Measurements from ENCODE around the gene FALEC. TPM values are rescaled to one million over a fixed set of nuclear protein-coding genes. Genes with fewer than 3 reads are reported as not detected.

The FALEC gene
- total and polyA plus RNA-seq, 2 of the 8 experiments (the other 6 are each of a cell fraction or from before 2014, with no cell fraction given) = not detected

DNA sequence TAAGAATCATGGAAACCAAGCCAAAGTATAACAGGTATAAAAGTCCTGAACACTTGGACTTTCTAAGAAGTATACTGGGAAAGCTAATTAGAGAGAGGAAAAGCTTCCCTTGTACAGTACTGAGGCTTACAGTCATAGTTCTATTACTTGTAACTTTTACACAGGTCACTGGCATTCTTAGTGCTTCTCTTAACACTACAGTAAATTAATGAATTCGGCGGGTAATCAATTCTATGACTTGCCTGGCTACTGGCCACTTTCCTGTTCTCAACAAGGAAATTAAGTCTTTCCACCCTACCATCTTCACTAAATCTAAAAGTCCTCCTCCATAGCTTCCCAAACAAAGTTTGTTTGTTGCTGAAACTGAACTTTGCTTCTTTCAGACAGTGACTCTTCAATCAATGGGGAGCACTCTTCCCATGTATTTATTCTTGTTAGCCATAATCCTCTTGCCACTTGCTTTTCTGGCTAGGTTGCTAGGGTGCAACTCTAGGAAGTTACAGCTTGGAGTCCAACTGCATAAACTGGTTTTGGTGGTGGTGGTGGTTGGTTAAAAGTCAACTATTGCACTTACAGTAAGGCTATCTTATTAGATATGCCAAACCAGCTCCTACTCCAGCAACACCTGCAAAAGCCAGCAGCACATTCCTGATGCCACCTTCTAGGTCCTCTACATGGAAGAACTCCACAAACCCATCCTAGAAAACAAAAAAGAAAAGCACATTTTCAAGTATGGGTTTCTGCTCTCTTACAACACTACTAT, 61.4 kb downstream of the FALEC start:
- H4K91ac ChIP-seq (replicated peaks; ENCODE audit: insufficient read length, low read length) = no peak overlapping the region
- H2AFZ ChIP-seq (ENCODE audit: low read length) = no peak overlapping the region
- no peak overlapping the region for H4K8ac ChIP-seq (ENCODE audit: extremely low read depth, insufficient read depth, low read length)
- 65% methylated on average over 2 of the region's 2 CpGs; no CpG with 5 or more reads in 1 of the 2 experiments for WGBS, 2 experiments (ENCODE audit: extremely low coverage in 1 of 2, insufficient coverage in 1 of 2, insufficient read length in 1 of 2, insufficient replicate concordance in 2 of 2, low coverage in 1 of 2, low lambda C conversion rate in 2 of 2, missing lambda C conversion rate in 1 of 2)
- H3K9ac ChIP-seq (replicated peaks in 1 of 4; ENCODE audit: extremely low read depth in 1 of 4, low read depth in 3 of 4, low read length in 3 of 4) = peak overlapping the region; percentile 9 to 75 (median 46)
- H3K4me3 ChIP-seq (ENCODE audit: extremely low read depth in 1 of 4, insufficient read depth in 2 of 4, low read depth in 3 of 4, low read length in 4 of 4) = peak overlapping the region; percentile 100
- no peak for FAIRE-seq
- H4K5ac ChIP-seq (ENCODE audit: insufficient read length, low read depth, low read length) = no peak overlapping the region
- no peak overlapping the region for H2BK15ac ChIP-seq (ENCODE audit: low read length)
- TF ChIP-seq CHD1 (IDR thresholded peaks at IDR 0.05; ENCODE audit: low read depth, low read length) = peak; percentile 28; the same call in 1 of the 2 replicates
- peak; percentile 27; the same call in 1 of the 2 replicates for TF ChIP-seq POLR2AphosphoS5 (IDR thresholded peaks at IDR 0.05; ENCODE audit: low read depth, low read length)
- TF ChIP-seq POLR2A (IDR thresholded peaks at IDR 0.05; ENCODE audit: control extremely low read depth in 1 of 2, low read depth in 2 of 2, low read length in 2 of 2) = peak in 1 of 2 experiments; percentile 61; a peak in 1 of 3 replicates
- no peak for TF ChIP-seq YY1 (IDR thresholded peaks at IDR 0.05; ENCODE audit: low read depth, low read length)
- H3K79me1 ChIP-seq (ENCODE audit: low read depth, low read length) = peaks cover 2% of the 10 kb centered on the region
- H2BK5ac ChIP-seq (ENCODE audit: low read depth, low read length) = no peak overlapping the region; the same call in 1 of the 2 replicates
- H3K23ac ChIP-seq (ENCODE audit: insufficient read length) = no peak overlapping the region
- no peak overlapping the region for H2BK12ac ChIP-seq (ENCODE audit: low read depth, low read length)
- peak overlapping the region; percentile 72 to 78 for H3K4me2 ChIP-seq (ENCODE audit: insufficient read depth in 1 of 2, low read depth in 2 of 2, low read length in 2 of 2)
- peaks cover 9% of the 10 kb centered on the region for H3K23me2 ChIP-seq (ENCODE audit: low read depth, low read length)
- no peaks in the 10 kb centered on the region for H3K27me3 ChIP-seq (replicated peaks in 1 of 4; ENCODE audit: control insufficient read depth in 3 of 4, extremely low read depth in 1 of 4, insufficient read depth in 3 of 4, low read length in 3 of 4)
- H2BK120ac ChIP-seq (replicated peaks; ENCODE audit: low read depth, low read length) = no peak overlapping the region
- H3K36me3 ChIP-seq (ENCODE audit: control insufficient read depth in 2 of 4, insufficient read depth in 4 of 4, low read length in 3 of 4) = peaks cover 25 to 66% (median 41%) of the 10 kb centered on the region in 4 experiments
- POLR2A ChIA-PET (ENCODE audit: partially characterized antibody) = interaction anchor here (0.6 to 43.7 kb wide), 11 partner anchors 8 to 460 kb away, joined by 3 to 1380 read pairs (median 7); partner anchors contain the start of genes ADAMTSL4, BNIPL, ENSA and TARS2
- H3K56ac ChIP-seq (replicated peaks; ENCODE audit: insufficient read length, low read depth, low read length) = no peak overlapping the region
- H3K27ac ChIP-seq (ENCODE audit: low read depth, low read length) = no peak overlapping the region
- DNase-seq (ENCODE audit: low read depth in 1 of 2, low spot score in 2 of 2) = no peak
- peaks cover 29 to 35% of the 10 kb centered on the region in 2 experiments for H4K20me1 ChIP-seq (replicated peaks in 1 of 2; ENCODE audit: control insufficient read depth in 1 of 2, insufficient read depth in 2 of 2, low read length in 2 of 2)
- H2AK5ac ChIP-seq (ENCODE audit: low read depth, low read length) = no peak overlapping the region
- no peak overlapping the region for H3K4ac ChIP-seq (replicated peaks; ENCODE audit: insufficient read length, low read depth, low read length)
- H3K79me2 ChIP-seq (ENCODE audit: control insufficient read depth in 1 of 2, insufficient read depth in 2 of 2, low read length in 2 of 2) = peaks cover 38 to 68% of the 10 kb centered on the region in 2 experiments
- peaks cover 5 to 25% (median 16%) of the 10 kb centered on the region in 4 experiments for H3K4me1 ChIP-seq (replicated peaks in 1 of 4; ENCODE audit: control insufficient read depth in 3 of 4, insufficient read depth in 4 of 4, low read length in 3 of 4)
- no peak overlapping the region for H2BK20ac ChIP-seq (ENCODE audit: low read length)
- H3K9me3 ChIP-seq (ENCODE audit: insufficient read depth in 2 of 2, low read depth in 1 of 2, low read length in 1 of 2) = no peaks in the 10 kb centered on the region
- no peak overlapping the region for H3K18ac ChIP-seq (ENCODE audit: extremely low read depth, low read length)
- no peak overlapping the region for H3K14ac ChIP-seq (ENCODE audit: insufficient read length)
- CTCF ChIA-PET (ENCODE audit: partially characterized antibody) = interaction anchor here (1.1 to 2.7 kb wide), 5 partner anchors 10 to 44 kb away, joined by 3 to 16 read pairs (median 5); no protein-coding TSS in a partner anchor
